ENCODE data around the gene LIMS2.
A peak's percentile ranks its signal among the peaks of the same experiment; 100 is the strongest.

The LIMS2 gene, protein sequence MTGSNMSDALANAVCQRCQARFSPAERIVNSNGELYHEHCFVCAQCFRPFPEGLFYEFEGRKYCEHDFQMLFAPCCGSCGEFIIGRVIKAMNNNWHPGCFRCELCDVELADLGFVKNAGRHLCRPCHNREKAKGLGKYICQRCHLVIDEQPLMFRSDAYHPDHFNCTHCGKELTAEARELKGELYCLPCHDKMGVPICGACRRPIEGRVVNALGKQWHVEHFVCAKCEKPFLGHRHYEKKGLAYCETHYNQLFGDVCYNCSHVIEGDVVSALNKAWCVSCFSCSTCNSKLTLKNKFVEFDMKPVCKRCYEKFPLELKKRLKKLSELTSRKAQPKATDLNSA

DNA sequence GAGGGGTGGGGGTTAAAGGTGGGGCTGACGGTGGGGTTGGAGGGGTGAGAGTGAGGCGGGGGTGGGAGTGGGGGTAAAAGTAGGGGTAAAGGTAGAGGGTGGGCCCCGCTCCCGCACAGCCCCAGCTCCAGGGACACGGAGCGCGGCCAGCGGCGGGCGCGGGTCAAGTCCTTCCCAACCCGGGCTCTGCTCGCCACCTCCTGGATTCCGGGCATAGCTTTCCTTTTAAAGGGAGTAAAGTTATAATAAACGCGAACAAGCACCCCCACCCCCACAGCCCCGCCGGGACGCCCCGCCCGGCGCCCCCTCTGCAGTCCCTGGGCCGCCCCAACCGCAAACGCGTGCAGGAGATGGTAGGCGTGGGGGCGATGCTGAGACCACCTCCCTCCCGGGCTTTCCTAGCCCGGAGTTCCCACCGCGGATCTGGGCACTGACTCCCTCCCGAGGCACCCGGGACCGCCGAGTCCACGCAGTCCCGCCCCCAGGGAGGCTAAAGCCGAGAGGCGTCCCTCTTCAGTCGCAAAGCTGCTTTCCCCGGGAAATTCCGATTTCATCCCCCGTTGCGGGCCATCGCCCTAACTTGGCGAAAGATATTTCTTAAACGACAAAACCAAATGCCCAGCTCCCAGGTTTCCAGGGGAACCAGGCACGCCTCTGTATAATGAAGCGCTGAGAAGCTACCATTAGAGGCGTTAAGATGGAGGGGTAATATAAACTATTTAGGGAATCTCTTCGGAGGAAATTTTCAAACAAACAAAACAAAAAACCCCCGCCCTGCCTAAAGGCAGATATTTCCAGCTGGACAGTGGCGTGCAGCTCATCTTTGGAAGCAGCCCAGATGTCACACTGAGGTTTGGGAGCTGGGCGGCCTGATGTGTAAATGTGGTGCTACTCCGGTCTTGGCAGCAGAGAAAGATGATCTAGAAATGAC, at the start of gene LIMS2:
Gene LIMS2 (minus strand): TSS at position 200 of the 931 bp plus-strand sequence. CDS start 506 bp downstream, outside the sequence.
- DNase-seq = no peak

GRCh38 chr2:127722807-127723206, 47.5 kb upstream of the LIMS2 start:
- no peak for DNase-seq

DNA sequence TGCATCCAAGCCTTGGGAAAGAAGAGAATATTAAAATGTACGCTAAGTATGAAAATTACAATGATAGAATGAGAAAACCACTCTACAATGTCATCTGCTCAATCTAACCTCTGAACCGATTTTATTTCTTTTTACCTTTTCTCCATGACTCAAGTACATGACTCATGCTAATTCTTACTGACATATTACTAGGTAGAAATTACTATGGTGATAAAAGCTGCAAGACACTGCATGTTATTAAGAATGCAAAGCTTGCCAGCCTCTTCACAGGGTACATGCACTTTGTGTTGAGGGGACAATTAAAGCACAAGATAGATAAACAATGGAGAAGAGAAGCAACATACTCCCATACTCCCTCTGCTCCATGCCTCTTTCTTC, 46.6 kb upstream of the LIMS2 start:
- no peak for DNase-seq

GRCh38 chr2:127721311-127721977, 46.1 kb upstream of the LIMS2 start:
- no peak for DNase-seq

- no peak for DNase-seq
Observed at GRCh38 chr2:127719301-127720218, 44.2 kb upstream of the LIMS2 start.

DNA sequence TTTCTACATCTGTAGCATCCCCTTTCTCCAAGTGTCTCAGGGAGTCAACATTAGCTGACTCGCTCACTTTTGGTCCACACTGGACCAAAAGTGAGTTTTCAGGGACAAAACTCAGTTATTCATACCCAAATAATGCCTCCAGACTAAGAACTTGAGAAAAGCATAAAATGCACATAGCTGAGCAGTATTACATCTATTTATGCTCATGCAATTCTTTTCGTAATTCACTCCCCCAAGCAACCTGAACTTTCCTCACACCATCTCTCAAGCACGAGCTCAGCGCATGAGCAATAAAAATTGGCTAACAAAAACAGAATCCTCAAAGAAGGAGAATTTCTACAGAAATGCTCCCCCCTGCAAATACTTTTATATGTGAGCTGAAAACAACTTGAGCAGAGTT, 42.9 kb upstream of the LIMS2 start:
- DNase-seq = no peak

GRCh38 chr2:127715778-127716449, 40.6 kb upstream of the LIMS2 start:
- DNase-seq = no peak

DNA sequence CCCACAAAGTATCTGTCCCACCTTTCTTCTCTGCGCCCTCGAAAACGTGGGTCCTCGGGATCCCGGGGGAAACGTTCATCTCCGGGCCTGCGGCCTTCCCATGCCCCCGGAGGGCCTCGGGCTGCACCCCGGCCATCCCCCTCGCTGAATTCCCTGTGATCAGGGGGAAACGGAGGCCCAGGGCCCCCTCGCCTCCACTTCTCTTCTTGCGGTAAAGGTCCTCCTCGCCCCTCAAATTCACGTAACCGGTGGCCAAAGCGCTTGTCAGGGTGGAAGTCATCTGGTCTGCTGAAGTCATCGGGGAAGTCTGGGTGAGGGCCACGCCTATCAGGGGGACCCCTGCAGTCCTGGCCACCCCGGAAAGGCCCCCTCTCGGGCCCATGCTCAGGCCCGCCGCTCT, 38.2 kb upstream of the LIMS2 start:
- DNase-seq = no peak

- DNase-seq = no peak
Observed at GRCh38 chr2:127712999-127713398, 37.7 kb upstream of the LIMS2 start.

- DNase-seq = no peak
Observed at GRCh38 chr2:127709336-127709735, 34.0 kb upstream of the LIMS2 start.

DNA sequence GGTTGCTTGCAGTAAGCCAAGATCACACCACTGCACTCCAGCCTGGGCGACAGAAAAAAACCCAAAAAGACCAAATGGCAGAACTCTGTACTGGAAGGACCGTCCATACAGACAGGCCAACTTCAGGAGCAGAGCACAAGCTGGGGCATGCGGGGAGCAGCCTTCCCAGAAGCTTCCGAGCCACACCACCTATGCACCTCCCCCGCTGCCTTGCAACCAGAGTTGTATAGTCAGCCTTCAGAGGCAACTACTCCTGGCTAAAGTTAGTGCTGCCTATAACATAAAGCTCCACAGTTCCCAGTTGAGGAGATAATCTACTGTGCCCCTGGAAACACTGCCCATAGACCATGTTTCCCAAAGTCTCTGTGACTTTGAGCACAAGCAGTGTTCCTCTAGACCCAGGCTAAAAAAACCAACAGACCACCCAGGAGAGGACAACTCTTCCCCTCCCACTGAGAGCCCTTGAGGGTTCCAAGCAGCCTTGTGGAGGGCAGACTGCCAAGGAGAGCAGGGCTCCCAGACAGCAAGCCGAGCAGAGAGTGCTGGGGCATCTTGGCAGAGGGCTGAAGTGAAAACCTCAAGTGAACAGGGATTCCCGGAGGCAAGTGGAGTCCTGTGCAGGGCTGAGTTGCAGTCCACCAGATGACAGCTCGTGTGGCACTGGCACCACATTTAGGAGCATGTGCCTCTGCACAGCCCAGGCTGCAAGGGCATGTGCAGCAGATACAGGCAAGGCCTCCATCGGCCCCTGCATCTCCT, 32.7 kb upstream of the LIMS2 start:
- no peak for DNase-seq

- no peak for DNase-seq
Observed at GRCh38 chr2:127706215-127706990, 31.1 kb upstream of the LIMS2 start.

DNA sequence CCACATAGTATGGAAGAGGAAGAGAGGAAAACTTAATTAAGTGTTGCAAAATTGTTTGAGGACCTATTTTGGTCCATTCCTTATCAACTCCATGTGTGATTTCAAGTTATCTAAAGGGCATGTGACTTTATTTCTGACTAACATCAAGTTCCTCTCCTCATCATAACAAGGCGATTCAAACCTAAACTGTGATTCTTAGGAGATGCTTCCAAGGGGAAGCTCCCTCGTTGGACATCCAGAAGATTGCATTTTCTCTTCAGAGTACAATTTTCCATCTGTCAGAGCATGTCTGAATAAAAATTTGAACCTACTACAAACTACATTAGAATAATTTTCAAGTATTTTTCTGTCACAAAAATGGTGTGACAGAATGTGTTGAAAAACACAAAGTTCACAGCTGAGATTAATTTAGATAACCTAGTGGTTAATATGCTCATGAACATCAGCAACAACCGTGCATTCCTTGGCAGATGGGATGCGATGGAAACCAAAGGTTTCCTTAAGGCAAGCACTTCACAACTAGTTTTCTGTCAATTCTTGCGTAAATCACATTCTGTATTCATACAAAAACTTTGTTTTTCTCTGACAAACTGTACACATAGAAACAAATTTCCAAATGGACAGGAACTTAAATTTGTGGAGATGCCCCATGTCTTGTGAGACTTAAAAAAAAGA, 30.2 kb upstream of the LIMS2 start:
- DNase-seq = no peak

DNA sequence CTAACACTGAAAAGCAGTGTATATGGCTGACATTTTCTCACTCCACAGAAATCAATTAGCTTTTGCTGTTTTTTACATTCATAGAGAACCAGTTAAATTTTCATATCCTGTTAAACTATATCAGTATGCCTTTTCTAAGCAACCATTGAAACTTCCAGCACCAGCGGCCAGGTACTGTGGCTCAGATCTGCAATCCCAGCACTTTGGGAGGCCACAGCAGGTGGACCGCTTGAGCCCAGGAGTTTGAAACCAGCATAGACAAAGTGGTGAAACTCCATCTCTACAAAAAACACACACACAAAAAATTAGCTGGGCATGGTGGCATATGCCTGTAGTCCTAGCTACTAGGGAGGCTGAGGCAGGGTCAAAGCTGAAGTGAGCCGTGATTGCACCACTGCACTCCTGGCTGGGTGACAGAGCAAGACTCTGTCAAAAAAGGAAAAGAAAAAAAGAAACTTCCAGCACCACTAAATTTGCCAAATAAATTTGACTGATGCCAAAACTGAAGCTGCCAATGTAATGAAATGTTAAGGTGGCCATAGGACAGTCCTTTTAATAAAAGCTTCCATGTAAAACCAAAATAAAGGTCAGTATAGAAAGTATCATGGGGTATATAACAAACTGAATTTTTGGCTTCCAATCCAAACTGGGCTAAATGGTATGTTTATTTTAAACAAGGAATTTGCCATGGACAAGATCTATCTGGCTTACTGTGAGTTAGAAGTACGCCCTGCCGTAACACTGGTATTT, 29.5 kb upstream of the LIMS2 start:
- DNase-seq = no peak

DNA sequence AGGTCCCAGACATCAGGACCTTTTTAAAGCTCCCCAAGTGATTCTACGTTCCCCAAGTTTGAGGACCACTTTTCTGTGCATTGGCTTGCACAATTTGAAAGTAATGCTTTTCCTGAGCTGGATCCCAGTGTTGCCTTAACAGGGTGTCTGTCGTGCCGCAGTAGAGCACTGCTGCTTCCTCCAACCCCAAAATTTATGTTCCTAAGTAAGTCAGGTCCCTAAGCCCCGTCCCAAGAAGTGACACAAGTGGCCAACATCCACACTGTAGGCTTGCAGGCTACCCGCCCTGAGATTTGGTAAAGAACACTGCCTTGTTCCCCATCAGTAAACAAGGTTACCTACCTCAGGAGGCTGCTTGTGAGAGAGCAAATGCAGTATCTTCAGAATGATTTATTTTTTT, 28.0 kb upstream of the LIMS2 start:
- no peak for DNase-seq

- DNase-seq = no peak
Observed at GRCh38 chr2:127702395-127703009, 27.2 kb upstream of the LIMS2 start.

DNA sequence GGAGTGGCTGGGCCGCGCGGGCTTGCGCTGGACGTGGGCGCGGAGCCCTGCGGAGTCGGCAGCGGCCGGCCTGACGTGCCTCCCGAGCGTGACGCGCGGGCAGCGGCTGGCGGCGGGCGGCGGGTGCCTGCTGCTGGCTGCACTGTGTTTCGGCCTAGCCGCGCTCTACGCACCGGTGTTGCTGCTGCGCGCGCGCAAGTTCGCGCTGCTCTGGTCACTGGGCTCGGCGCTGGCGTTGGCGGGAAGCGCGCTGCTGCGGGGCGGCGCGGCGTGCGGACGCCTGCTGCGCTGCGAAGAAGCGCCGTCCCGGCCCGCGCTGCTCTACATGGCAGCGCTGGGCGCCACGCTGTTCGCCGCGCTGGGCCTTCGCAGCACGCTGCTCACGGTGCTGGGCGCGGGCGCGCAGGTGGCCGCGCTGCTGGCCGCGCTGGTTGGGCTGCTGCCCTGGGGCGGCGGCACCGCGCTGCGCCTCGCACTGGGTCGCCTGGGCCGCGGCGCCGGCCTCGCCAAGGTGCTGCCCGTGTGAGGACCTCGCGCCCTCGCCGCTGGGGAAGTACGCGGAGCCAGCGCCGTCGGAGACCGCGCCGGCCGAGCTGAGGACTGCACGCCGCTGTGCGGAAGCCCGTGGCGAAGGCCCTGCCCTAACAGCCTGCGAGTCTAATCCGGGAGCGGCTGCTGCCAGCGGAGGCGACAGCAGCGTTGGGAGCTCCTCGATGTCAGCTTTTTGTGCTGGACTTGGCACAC, 26.5 kb upstream of the LIMS2 start:
- DNase-seq = peak; percentile 44

All from NCI-H2029 (cell line).